Measurements from ENCODE around the gene FAM117A. TPM values are rescaled to one million over a fixed set of nuclear protein-coding genes. Genes with fewer than 3 reads are reported as not detected.
A peak's percentile ranks its signal among the peaks of the same experiment; 100 is the strongest.

The FAM117A gene
- total and polyA plus RNA-seq, 2 of the 8 experiments (the other 6 are each of a cell fraction or from before 2014, with no cell fraction given), result 28.4 to 45.7 TPM

DNA sequence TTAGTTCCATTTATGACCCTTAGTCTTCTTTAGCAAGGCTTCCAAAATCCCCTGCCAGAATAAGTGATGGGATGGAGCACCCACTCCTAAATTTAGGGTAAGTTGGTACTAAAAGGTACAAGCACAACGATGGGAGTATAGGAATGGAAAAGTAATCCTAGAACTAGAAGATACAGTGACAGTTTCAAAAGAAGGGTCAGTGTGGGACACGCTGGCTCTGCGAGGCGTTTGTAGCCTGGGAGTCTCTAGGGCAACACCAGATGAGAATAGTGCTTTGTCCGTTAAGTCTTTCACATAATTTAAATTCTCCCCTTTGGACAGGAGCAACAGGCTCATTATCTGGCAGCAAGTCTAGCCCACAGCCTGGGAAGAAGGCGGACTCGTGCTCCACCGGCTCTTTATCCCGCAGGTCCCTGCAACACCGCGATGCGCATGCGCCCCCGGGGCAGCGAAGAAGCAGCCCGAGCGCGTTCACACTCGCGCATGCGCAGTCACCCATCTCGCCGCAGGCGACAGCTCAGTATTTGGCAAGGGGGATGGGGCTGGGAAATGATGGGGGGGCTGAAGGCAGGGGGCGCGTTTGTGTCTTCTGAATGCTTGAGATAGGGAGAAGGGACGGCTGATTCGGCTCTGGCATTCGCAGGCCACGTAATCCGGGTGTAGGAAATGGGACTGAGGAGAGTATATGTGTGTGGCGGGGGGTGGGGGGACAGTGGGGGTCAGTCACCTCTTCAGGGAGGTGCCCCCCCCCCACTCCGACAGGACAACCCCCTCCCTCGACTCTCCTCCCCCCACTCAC is 86.6 kb downstream of the FAM117A start:
- no peaks in the 10 kb centered on the region; a peak in 1 of 8 replicates for H3K36me3 ChIP-seq (ENCODE audit: control insufficient read depth in 2 of 4, insufficient read depth in 4 of 4, low read length in 3 of 4)
- H4K91ac ChIP-seq (replicated peaks; ENCODE audit: insufficient read length, low read length), result no peak overlapping the region
- H2AK5ac ChIP-seq (ENCODE audit: low read depth, low read length), result no peak overlapping the region
- H3K79me1 ChIP-seq (ENCODE audit: low read depth, low read length), result peaks cover 4% of the 10 kb centered on the region
- no peaks in the 10 kb centered on the region; a peak in 1 of 7 replicates for H3K4me1 ChIP-seq (replicated peaks in 1 of 4; ENCODE audit: control insufficient read depth in 3 of 4, insufficient read depth in 4 of 4, low read length in 3 of 4)
- DNase-seq (ENCODE audit: low read depth in 1 of 2, low spot score in 2 of 2) (peak; percentile 88 to 98), FAIRE-seq (no peak)
- 0 out of 2 replicates have a peak overlapping the region, but pooled peaks have one; percentile 38 for H2AFZ ChIP-seq (ENCODE audit: low read length)
- H3K14ac ChIP-seq (ENCODE audit: insufficient read length), result no peak overlapping the region
- H2BK12ac ChIP-seq (ENCODE audit: low read depth, low read length), result peak overlapping the region; percentile 50; the same call in 1 of the 2 replicates
- WGBS, 2 experiments (ENCODE audit: extremely low coverage in 1 of 2, insufficient coverage in 1 of 2, insufficient read length in 1 of 2, insufficient replicate concordance in 2 of 2, low coverage in 1 of 2, low lambda C conversion rate in 2 of 2, missing lambda C conversion rate in 1 of 2), result 0% methylated on average over 28 of the region's 34 CpGs; no CpG with 5 or more reads in 1 of the 2 experiments
- peak overlapping the region; percentile 77 for H4K8ac ChIP-seq (ENCODE audit: extremely low read depth, insufficient read depth, low read length)
- H2BK15ac ChIP-seq (ENCODE audit: low read length), result no peak overlapping the region
- no peak overlapping the region for H2BK20ac ChIP-seq (ENCODE audit: low read length)
- H3K9ac ChIP-seq (replicated peaks in 1 of 4; ENCODE audit: extremely low read depth in 1 of 4, low read depth in 3 of 4, low read length in 3 of 4), result peak overlapping the region; percentile 70 to 75 (median 74)
- peak overlapping the region; percentile 76 to 90 for H3K4me2 ChIP-seq (ENCODE audit: insufficient read depth in 1 of 2, low read depth in 2 of 2, low read length in 2 of 2)
- H4K5ac ChIP-seq (ENCODE audit: insufficient read length, low read depth, low read length), result peak overlapping the region; percentile 46
- peak overlapping the region; percentile 63 to 78 (median 68) for H3K4me3 ChIP-seq (ENCODE audit: extremely low read depth in 1 of 4, insufficient read depth in 2 of 4, low read depth in 3 of 4, low read length in 4 of 4)
- peak overlapping the region; percentile 69 for H3K27ac ChIP-seq (ENCODE audit: low read depth, low read length)
- peak overlapping the region; percentile 88 for H3K18ac ChIP-seq (ENCODE audit: extremely low read depth, low read length)
- POLR2A ChIA-PET (ENCODE audit: partially characterized antibody), result interaction anchor here (0.6 to 1.1 kb wide), 13 partner anchors 9 to 910 kb away, joined by 3 to 8 read pairs (median 4); partner anchors contain the start of gene FAM117A
- H4K20me1 ChIP-seq (replicated peaks in 1 of 2; ENCODE audit: control insufficient read depth in 1 of 2, insufficient read depth in 2 of 2, low read length in 2 of 2), result no peaks in the 10 kb centered on the region
- H3K9me3 ChIP-seq (ENCODE audit: insufficient read depth in 2 of 2, low read depth in 1 of 2, low read length in 1 of 2), result no peaks in the 10 kb centered on the region; a peak in 2 of 4 replicates
- no peak overlapping the region for H2BK120ac ChIP-seq (replicated peaks; ENCODE audit: low read depth, low read length)
- H3K23ac ChIP-seq (ENCODE audit: insufficient read length), result no peak overlapping the region
- peaks cover 0 to 2% (median 0%) of the 10 kb centered on the region in 4 experiments; a peak in 2 of 7 replicates for H3K27me3 ChIP-seq (replicated peaks in 1 of 4; ENCODE audit: control insufficient read depth in 3 of 4, extremely low read depth in 1 of 4, insufficient read depth in 3 of 4, low read length in 3 of 4)
- peak overlapping the region; percentile 83; the same call in 1 of the 2 replicates for H2BK5ac ChIP-seq (ENCODE audit: low read depth, low read length)
- peaks cover 5% of the 10 kb centered on the region; the same call in 1 of the 2 replicates for H3K23me2 ChIP-seq (ENCODE audit: low read depth, low read length)
- peaks cover 6 to 45% of the 10 kb centered on the region in 2 experiments for H3K79me2 ChIP-seq (ENCODE audit: control insufficient read depth in 1 of 2, insufficient read depth in 2 of 2, low read length in 2 of 2)
- CTCF ChIA-PET (ENCODE audit: partially characterized antibody), result interaction anchor here (0.6 to 1.6 kb wide), 6 partner anchors 14 to 426 kb away, joined by 3 to 8 read pairs (median 4); no protein-coding TSS in a partner anchor
- H3K56ac ChIP-seq (replicated peaks; ENCODE audit: insufficient read length, low read depth, low read length), result peak overlapping the region; percentile 77
- peak overlapping the region; percentile 89 for H3K4ac ChIP-seq (replicated peaks; ENCODE audit: insufficient read length, low read depth, low read length)
- TF ChIP-seq RNF2 (IDR thresholded peaks at IDR 0.05; ENCODE audit: borderline replicate concordance, low read depth, low read length, missing control alignments, poor library complexity, severe bottlenecking), result no peak
- TF ChIP-seq, protein P1, sequence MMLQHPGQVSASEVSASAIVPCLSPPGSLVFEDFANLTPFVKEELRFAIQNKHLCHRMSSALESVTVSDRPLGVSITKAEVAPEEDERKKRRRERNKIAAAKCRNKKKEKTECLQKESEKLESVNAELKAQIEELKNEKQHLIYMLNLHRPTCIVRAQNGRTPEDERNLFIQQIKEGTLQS (IDR thresholded peaks at IDR 0.05; ENCODE audit: insufficient read depth, low read depth, low read length), result 0 out of 2 replicates have a peak, but pooled peaks have one; percentile 14
- no peak for TF ChIP-seq YY1 (IDR thresholded peaks at IDR 0.05; ENCODE audit: low read depth, low read length)
- TF ChIP-seq KDM5A (IDR thresholded peaks at IDR 0.05; ENCODE audit: low read length), result no peak
- TF ChIP-seq SP2 (IDR thresholded peaks at IDR 0.05; ENCODE audit: low read length), result no peak
- TF ChIP-seq, protein P2, sequence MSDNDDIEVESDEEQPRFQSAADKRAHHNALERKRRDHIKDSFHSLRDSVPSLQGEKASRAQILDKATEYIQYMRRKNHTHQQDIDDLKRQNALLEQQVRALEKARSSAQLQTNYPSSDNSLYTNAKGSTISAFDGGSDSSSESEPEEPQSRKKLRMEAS (IDR thresholded peaks at IDR 0.05), result peak; percentile 73
- TF ChIP-seq ZNF274 (IDR thresholded peaks at IDR 0.05; ENCODE audit: borderline replicate concordance, extremely low read depth, low read length), result no peak
- TF ChIP-seq RXRA (IDR thresholded peaks at IDR 0.05; ENCODE audit: insufficient read depth, low read depth, low read length), result no peak
- TF ChIP-seq BRCA1 (IDR thresholded peaks at IDR 0.05; ENCODE audit: low read depth, low read length), result no peak
- no peak for TF ChIP-seq SP1 (IDR thresholded peaks at IDR 0.05; ENCODE audit: low read depth, low read length)

All from H1 (cell line).